Sigmoid colon (tissue), 7 donors: ENCODE data around the gene PNPLA1. TPM values are rescaled to one million over a fixed set of nuclear protein-coding genes. Genes with fewer than 3 reads are reported as not detected.

Experiments used
- DNase-seq: peaks from one replicate; pipeline ENCODE4 v3.0.0-alpha.2; 2019
- H3K27ac ChIP-seq, 4 donors: fragments of 200-600 bp; sonication (generic); one replicate each; pipeline ENCODE4 v1.5.1; 2016 to 2019; ENCODE audit warnings: mild to moderate bottlenecking in 1 of 4
- H3K27me3 ChIP-seq, 3 donors: fragments of 200-600 bp; sonication (generic); one replicate each; pipeline ENCODE4 v1.5.1; 2019; ENCODE audit warnings: mild to moderate bottlenecking in 1 of 3
- H3K36me3 ChIP-seq, 4 donors: fragments of 200-600 bp; sonication (generic); one replicate each; pipeline ENCODE4 v1.5.1; 2016 to 2019
- H3K4me1 ChIP-seq, 4 donors: fragments of 200-600 bp; sonication (generic); one replicate each; pipeline ENCODE4 v1.5.1; 2017 to 2019
- H3K4me3 ChIP-seq, 4 donors: fragments of 200-600 bp; sonication (generic); one replicate each; pipeline ENCODE4 v1.5.1; 2017 to 2019; ENCODE audit warnings: mild to moderate bottlenecking in 2 of 4, moderate library complexity in 1 of 4
- H3K9me3 ChIP-seq, 4 donors: fragments of 200-600 bp in 3 of 4; sonication (generic) in 3 of 4; one replicate each; pipeline versions ENCODE4 v1.5.1 to v1.6.1; 2013 to 2019
- EP300 ChIP-seq, 4 donors: sonication (generic); formaldehyde crosslinking; IDR thresholded peaks; one replicate each; pipeline ENCODE4 v1.6.1; 2017; ENCODE audit warnings: antibody characterized with exemption in 4 of 4
- POLR2A ChIP-seq, 2 donors: fragments of 450-650 bp; IDR thresholded peaks; one replicate each; pipeline ENCODE4 v1.6.1; 2016; ENCODE audit warnings: antibody characterized with exemption in 2 of 2, mild to moderate bottlenecking in 2 of 2, moderate library complexity in 2 of 2
- POLR2AphosphoS5 ChIP-seq, 4 donors: sonication (generic); formaldehyde crosslinking; IDR thresholded peaks; one replicate each; pipeline ENCODE4 v1.6.1; 2017; ENCODE audit warnings: antibody characterized with exemption in 4 of 4
- WGBS, 2 donors: extraction: QIAGEN DNeasy Blood & Tissue Kit; methylation state at CpG; one replicate each; pipeline ENCODE4 v1.1.7; 2013; 5-methylcytosine and 5-hydroxymethylcytosine counted together
- intact Hi-C: fragments of 100-400 bp; cut with DNase I; formaldehyde crosslinking; loops from one replicate; pipeline ENCODE4 v1.15.1; 2023
- polyA plus RNA-seq, 3 donors: library from polyadenylated mRNA; stranded (reverse); fragments of 200-250 nt; gene quantifications; one replicate each; pipeline ENCODE4 v1.2.3, GENCODE V29; 2013
- total RNA-seq, 4 donors: library from RNA; depleted of rRNA; stranded (reverse); fragments of >200 nt; gene quantifications; one replicate each; pipeline ENCODE4 v1.1.0, GENCODE V29; 2016
- TF ChIP-seq, protein P1 (sequence below), 4 experiments: fragments of 450-650 bp in 3 of 4; fragments of 200-600 bp in 1 of 4; IDR thresholded peaks; one replicate each; pipeline ENCODE4 v1.5.1; 2016 to 2019; ENCODE audit warnings: antibody characterized with exemption in 4 of 4, mild to moderate bottlenecking in 3 of 4, moderate library complexity in 2 of 4
- donor health status: healthy with polysubstance abuse.
- donor health status: Bipolar disorder and iron deficiency.
- donor health status: healthy.

PNPLA1 gene
- total and polyA plus RNA-seq, 7 donors = 0.20 to 0.46 TPM; not detected in 5

- intact Hi-C loops = no loop called here
- WGBS, 2 donors = 78 to 80% methylated on average over 3 of the region's 3 CpGs
These were observed 44.6 kb downstream of the PNPLA1 start for GRCh38 chr6:36314221-36315014.

GRCh38 chr6:36315921-36316320 is 46.1 kb downstream of the PNPLA1 start:
- Histone ChIP-seq H3K4me1 (no peaks in the 10 kb centered on the region), H3K27me3 (no peaks in the 10 kb centered on the region), H3K27ac (no peak overlapping the region), H3K9me3 (no peaks in the 10 kb centered on the region), H3K36me3 (no peaks in the 10 kb centered on the region), H3K4me3 (no peak overlapping the region)
- WGBS, 2 donors = 25 to 70% methylated on average over 5 of the region's 5 CpGs
- intact Hi-C loops = no loop called here
- DNase-seq = no peak
- TF ChIP-seq EP300 (IDR thresholded peaks at IDR 0.05) (no peak), POLR2AphosphoS5 (IDR thresholded peaks at IDR 0.05) (no peak), POLR2A (IDR thresholded peaks at IDR 0.05) (no peak)
- TF ChIP-seq, protein P1, sequence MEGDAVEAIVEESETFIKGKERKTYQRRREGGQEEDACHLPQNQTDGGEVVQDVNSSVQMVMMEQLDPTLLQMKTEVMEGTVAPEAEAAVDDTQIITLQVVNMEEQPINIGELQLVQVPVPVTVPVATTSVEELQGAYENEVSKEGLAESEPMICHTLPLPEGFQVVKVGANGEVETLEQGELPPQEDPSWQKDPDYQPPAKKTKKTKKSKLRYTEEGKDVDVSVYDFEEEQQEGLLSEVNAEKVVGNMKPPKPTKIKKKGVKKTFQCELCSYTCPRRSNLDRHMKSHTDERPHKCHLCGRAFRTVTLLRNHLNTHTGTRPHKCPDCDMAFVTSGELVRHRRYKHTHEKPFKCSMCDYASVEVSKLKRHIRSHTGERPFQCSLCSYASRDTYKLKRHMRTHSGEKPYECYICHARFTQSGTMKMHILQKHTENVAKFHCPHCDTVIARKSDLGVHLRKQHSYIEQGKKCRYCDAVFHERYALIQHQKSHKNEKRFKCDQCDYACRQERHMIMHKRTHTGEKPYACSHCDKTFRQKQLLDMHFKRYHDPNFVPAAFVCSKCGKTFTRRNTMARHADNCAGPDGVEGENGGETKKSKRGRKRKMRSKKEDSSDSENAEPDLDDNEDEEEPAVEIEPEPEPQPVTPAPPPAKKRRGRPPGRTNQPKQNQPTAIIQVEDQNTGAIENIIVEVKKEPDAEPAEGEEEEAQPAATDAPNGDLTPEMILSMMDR (IDR thresholded peaks at IDR 0.05) = no peak

More at GRCh38 chr6:36314221-36315014, 44.6 kb downstream of the PNPLA1 start:
- DNase-seq = no peak
- H3K4me1 ChIP-seq = no peaks in the 10 kb centered on the region
- no peak overlapping the region for H3K4me3 ChIP-seq
- H3K36me3 ChIP-seq = no peaks in the 10 kb centered on the region
- H3K27me3 ChIP-seq = peaks cover 0 to 7% (median 0%) of the 10 kb centered on the region in 3 donors
- no peaks in the 10 kb centered on the region for H3K9me3 ChIP-seq
- no peak overlapping the region for H3K27ac ChIP-seq
- TF ChIP-seq POLR2A (IDR thresholded peaks at IDR 0.05) = no peak
- TF ChIP-seq EP300 (IDR thresholded peaks at IDR 0.05) = no peak
- TF ChIP-seq, protein P1 (IDR thresholded peaks at IDR 0.05) = no peak
- TF ChIP-seq POLR2AphosphoS5 (IDR thresholded peaks at IDR 0.05) = no peak

DNA sequence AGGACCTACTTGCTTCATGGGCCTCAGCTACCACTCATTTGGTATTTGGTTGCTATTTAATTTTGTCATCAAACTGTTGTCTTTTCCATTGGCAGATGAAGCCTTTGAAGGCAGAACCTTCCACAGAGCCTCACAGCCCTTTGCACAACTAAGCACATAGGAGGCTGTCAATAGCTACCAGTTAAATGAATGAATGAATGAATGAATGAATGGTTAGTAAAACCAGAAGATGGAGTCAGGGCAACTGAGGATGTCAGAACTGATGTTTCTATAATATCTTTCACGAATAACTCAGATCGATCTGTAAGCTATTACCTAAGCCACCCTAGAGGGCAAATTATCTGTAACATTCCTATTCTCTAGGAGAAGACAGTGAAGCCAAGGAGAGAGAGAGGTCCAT is 47.8 kb downstream of the PNPLA1 start:
- no peak for TF ChIP-seq EP300 (IDR thresholded peaks at IDR 0.05)
- no peak for TF ChIP-seq POLR2A (IDR thresholded peaks at IDR 0.05)
- no peak for TF ChIP-seq POLR2AphosphoS5 (IDR thresholded peaks at IDR 0.05)
- TF ChIP-seq, protein P1 (IDR thresholded peaks at IDR 0.05) = no peak
- no peak for DNase-seq
- Histone ChIP-seq H3K36me3 (no peaks in the 10 kb centered on the region), H3K4me1 (no peaks in the 10 kb centered on the region), H3K27me3 (no peaks in the 10 kb centered on the region), H3K9me3 (no peaks in the 10 kb centered on the region), H3K27ac (no peak overlapping the region), H3K4me3 (no peak overlapping the region)
- WGBS, 2 donors = 96 to 98% methylated on average over 2 of the region's 2 CpGs
- intact Hi-C loops = no loop called here

DNA sequence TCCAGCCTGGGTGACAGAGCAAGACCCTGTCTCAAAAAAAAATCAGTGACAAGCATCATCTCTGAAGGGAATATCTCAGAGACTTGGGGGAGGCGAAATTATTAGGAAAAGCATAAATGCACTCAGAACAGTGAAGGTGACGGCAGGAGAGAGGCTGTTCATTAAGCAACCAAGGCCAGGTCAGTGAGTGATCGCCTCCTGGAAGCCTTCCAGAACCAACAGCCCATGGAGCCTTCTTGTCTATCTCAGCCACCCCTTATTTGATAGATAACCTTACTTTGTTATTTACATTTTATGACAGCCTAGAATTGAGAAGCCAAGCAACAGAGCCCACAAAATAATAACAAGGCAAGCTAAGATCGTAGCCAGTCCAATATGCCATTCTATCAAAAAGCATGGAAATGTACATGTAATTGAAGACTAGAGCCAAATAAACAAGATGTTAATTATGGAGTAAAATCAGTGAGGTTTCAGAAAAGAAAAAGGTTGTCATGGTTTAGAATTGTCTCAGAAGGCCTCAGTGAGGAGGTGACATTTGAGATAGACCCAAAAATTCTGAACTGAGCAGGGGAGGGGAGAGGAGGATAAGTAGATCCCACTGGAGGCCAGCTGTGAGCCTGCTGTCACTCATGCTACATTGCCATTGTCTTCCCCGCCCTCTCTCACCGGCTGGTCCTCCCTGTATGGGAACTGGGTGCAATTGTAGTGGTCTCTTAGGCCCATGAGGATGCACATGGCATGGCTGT is 49.0 kb downstream of the PNPLA1 start:
- TF ChIP-seq, protein P1 (IDR thresholded peaks at IDR 0.05) = no peak
- TF ChIP-seq EP300 (IDR thresholded peaks at IDR 0.05) = no peak
- TF ChIP-seq POLR2AphosphoS5 (IDR thresholded peaks at IDR 0.05) = no peak
- TF ChIP-seq POLR2A (IDR thresholded peaks at IDR 0.05) = no peak
- H3K27me3 ChIP-seq = no peaks in the 10 kb centered on the region
- no peaks in the 10 kb centered on the region for H3K4me1 ChIP-seq
- H3K36me3 ChIP-seq = no peaks in the 10 kb centered on the region
- DNase-seq = no peak
- H3K9me3 ChIP-seq = no peaks in the 10 kb centered on the region
- 28 to 77% methylated on average over 6 of the region's 6 CpGs for WGBS, 2 donors
- intact Hi-C loops = no loop called here
- no peak overlapping the region for H3K27ac ChIP-seq
- no peak overlapping the region for H3K4me3 ChIP-seq
